Left kidney (tissue), 2 donors: ENCODE results near the gene ANKS3. TPM values are rescaled to one million over a fixed set of nuclear protein-coding genes. Genes with fewer than 3 reads are reported as not detected.

Experiments
- DNase-seq: peaks from one replicate; pipeline ENCODE4 v3.0.0-alpha.2; 2013
- polyA plus RNA-seq: library from polyadenylated mRNA; unstranded; fragments of 120-200 nt; gene quantifications from one replicate; pipeline ENCODE4 v1.2.1, GENCODE V29; 2013; ENCODE audit not compliant: insufficient read length

ANKS3 gene
- polyA plus RNA-seq, 1 donor: 32.4 TPM

DNA sequence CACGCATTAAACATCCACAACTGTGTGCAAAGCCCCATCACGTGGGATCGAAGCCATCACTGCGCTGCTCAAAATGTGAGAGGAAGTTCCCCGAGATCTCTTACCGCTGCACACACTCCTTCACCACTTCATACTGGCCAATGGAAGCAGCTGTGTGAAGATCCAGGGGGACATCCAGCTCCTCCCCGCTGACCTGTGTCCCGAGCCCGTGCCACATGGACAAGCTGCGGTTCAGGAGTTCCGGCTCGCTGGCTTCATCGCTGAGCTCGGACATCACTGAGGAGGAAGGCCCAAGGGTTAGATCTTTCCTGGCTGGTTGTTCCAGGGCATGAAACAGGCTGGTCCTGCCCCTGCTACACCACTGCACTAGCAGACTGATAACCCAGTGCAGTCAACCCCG is 4.2 kb downstream of the ANKS3 start:
- DNase-seq: no peak

- DNase-seq: no peak
Observed at GRCh38 chr16:4728676-4729075, 5.4 kb downstream of the ANKS3 start.

DNA sequence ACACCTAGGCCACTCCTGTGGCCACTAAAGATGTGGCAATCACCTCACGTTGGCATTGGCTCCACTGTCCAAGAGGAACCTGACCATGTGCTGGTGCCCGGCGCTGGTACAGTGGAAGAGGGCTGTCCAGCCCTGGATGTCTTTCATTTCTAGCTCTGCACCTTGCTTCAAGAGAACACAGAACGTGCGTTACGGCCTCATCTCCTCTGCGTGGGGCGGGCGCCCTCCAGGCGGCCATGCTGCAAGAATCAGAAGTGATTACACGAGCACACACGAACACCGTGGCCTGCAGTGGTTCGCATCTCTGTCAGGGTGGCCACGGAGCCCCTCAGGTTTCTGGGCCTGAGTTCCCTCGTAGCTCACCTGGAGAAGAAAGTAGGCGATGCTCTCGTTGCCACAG is 7.5 kb downstream of the ANKS3 start:
- no peak for DNase-seq

GRCh38 chr16:4724661-4725270 is 9.3 kb downstream of the ANKS3 start:
- DNase-seq: no peak

DNA sequence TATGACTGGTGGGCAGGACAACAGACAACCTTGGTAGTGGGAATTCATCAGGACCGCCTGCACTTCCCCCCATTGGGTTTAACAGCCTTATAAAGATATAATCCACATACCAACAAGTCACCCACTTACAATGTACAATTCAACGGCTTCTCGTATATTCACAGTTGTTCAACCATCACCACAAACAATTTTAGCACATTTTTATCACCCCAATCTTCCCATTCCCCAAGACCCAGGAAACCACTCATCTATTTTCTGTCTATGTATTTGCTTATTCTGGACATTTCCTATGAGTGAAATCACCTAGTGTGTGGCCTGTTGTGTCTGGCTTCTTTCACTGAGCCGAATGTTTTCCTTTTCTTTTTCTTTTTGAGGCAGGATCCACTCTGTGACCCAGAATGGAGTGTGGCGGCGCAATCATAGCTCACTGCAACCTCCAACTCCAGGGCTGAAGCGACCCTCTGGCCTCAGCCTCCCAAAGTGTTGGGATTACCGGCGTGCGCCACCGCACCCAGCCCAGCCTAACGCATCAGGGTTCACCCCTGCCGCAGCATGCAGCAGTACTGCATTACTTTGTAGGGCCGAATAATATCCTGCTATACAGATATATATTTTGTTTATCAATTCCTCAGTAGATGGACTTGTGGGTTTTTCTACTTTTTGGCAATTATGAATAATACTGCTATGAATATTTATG is 10.9 kb downstream of the ANKS3 start:
- no peak for DNase-seq

DNA sequence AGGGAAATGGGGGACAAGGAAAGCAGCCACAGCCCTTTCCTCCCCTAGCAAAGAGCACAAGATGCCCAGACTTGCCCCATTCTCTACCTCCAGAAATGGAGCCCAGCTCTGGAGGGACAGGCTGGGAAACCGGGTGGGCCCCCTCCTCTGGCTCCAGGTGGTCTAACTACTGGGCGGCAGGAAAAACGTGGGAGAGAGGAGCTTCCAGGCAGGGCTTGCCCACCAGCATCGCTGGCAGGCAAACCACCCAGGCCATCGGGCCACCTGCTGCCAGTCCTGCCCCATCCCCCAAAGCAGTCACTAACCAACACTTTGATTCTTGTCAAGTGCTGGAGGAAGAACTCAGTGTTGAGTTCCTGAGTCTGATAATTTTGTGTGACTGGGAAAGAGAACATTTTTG is 15.6 kb downstream of the ANKS3 start:
- no peak for DNase-seq

GRCh38 chr16:4714996-4715395 is 19.1 kb downstream of the ANKS3 start:
- no peak for DNase-seq

DNA sequence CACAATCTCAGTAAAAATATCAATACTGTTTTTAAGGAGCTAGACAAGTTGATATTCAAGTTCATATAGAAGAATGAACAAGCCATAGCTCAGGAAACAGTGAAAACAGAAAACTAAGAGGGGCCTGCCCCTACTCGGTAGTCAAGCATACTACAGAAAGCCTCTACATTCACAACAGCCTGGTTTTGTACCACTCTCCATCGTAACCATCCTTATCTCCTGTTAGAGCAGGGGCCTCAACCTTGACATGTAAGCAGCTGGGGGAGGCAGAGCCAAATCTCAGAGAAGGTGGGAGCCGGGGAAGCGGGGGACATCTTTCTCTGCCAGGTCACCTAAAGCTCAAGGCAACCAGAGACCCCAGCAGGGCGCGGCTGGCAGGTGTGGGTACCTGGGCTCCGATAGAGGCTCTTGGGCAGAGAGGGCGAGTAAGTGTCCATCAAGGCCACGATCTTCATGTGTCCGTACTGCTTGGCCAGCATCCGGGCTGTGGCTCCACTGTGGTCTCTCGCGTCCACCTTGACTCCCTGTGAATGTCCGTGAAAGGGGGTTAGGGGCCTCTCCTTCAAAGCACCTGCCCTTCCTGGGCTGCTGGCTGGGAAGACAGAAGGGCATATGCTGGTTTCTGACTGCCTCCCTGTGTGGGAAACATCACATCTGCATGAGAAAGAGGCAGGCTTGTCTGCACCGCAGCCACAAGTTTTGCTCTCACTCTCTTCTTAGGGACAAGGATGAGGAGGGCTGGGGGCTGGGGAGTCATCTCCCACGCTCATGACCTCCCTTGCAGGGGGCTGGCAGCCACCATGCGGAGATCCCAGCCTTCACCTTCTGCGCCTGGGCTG is 20.2 kb downstream of the ANKS3 start:
- no peak for DNase-seq

DNA sequence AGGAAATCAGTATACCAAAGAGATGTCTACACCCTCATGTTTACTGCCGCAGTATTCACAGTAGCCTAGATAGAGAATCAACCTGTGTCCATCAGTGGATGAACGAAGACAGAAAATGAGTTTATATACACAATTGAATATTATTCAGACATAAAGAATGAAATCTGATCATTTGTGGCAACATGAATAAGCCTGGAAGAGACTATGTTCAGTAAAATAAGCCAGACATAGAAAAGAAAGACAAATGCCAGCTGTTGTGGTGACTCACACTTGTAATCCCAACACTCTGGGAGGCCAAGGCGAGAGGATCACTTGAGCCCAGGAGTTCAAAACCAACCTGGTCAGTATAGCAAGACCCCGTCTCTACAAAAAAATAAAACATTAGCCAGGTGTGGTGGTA is 24.6 kb downstream of the ANKS3 start:
- DNase-seq: no peak

GRCh38 chr16:4706871-4707270 is 27.2 kb downstream of the ANKS3 start:
- DNase-seq: no peak

- no peak for DNase-seq
Observed at GRCh38 chr16:4704913-4705312, 29.2 kb downstream of the ANKS3 start.

DNA sequence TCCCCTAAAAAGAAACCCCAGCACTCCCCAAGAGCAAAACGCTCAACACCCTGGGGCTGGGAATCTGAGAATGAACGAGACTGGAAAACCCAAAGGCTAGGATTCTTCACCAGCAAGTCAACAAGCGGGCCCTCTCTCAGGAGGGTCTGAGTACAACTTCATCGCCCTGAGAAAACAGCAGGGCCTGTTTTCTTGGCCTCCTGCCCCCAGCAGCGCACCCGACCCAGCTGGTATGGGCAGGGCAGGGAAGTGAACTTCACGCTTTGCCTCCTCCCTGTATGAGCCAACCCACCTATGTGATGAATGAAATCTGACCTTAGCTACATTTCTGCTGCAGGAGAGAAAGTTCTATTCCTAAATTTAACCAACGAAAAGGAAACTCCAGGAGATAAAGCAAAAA is 29.6 kb downstream of the ANKS3 start:
- DNase-seq: no peak

- no peak for DNase-seq
Observed at GRCh38 chr16:4703906-4704305, 30.2 kb downstream of the ANKS3 start.

DNA sequence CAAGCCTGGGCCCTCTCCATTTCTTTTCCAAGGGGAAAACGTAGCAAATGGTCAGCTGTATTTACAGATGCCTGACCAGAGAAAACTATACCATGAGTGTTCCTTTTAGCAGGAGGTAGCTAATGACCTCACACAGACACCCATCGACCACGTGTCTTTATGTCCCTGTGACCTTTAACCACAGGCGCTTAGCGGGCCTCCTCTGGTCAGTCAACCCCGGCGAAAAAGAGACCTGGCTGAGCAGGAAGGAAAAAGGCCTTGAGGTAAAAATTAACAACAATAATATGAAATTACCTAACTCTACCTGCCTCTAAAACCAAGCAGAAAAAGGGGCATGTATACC is 31.6 kb downstream of the ANKS3 start:
- no peak for DNase-seq

DNA sequence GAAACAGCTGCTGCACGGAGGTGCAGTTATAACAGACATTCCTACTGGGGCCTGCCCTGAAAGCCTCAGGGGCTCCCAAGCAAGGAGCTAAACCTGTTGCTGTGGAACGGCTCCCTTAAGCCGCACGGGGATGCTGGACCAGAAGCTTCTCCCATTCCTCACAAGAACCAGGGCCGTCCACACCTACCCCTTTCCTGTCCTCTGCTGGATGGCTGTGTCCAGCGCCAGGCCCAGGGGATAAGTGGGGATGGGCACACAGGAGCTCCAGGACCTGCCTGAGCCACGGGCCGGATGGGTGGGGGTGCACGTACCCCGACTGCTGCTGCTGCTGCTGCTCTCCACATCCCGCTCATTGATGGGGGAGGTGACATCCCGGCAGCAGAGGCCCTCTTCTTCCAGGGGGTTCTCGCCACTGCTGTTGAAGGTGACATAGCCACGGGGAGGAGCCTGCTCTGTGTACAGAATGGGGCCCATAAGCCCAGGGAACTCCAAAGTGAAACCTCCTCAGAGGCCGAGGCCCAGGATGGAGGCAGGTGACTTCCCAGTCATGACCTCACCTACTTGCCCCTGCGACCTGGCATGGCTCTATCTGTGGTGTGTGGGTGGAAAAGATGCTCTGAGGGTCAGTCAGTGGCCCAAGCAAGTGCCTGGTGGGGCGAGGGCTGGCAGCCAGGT is 32.1 kb downstream of the ANKS3 start:
- DNase-seq: no peak

DNA sequence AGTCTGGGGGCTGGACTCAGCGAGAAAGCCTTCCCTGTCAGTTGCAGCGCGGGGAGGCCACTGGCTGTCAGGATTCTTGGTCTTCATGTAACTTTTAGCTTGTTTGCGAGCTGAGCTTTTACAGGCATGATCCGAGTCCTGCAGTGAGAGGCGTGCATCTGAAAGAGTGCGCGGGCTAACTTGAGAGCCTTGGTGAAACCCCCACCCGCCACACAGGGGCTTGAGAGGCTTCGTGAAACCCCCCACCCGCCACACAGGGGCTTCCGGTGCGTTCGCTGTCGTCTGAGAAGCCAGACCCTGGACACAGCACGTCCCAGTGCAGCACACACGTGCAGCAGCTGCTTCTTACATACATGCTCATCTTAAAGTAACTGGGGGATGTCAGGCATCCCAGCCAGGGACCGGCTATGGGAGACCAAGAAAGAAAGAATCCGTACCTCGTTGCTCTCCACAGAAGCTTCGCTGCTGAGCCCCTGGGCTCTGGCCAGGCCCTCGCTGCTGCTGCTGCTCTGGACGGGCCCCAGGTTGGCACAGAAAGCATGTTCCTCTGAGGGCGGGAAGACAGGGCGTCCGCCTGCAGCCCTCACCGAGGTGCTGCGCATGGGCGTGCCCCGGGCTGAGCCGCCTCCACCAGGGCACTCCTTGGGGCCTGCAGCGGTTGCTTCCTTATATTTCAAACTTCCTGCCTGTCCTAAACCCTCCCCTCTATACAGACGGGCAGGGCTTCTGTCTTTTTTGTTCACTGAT is 32.9 kb downstream of the ANKS3 start:
- DNase-seq: no peak

DNA sequence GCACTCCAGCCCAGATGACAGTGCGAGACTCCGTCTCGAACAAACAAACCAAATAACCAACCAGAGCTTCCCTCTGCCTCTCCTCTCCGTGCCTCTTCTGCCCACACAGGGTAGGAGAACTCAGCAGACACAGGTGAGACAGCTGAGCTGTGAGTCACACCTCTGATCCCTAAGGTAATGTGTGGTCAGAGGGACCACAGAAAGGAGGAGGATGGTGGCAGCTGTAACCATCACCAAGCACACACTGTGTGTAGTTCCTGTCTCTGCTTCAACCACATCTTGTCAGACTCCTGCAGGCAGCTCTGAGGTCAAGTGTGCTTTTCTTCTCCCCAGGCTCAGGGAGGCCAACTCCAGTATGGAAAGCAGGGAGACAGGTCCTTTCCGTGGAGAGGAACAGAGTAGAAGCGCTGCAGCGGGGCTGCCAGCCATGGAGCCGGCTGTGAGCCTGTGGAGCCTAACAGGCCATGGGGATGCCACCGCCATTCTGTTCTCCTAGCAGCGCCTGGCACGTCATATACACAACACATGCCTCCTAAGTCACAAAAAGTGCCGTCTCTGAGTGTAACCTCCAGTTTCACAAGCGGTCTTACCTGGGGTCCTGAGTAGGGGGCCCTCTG is 33.6 kb downstream of the ANKS3 start:
- DNase-seq: no peak

- DNase-seq: no peak
Observed at GRCh38 chr16:4699046-4699556, 35.0 kb downstream of the ANKS3 start.

DNA sequence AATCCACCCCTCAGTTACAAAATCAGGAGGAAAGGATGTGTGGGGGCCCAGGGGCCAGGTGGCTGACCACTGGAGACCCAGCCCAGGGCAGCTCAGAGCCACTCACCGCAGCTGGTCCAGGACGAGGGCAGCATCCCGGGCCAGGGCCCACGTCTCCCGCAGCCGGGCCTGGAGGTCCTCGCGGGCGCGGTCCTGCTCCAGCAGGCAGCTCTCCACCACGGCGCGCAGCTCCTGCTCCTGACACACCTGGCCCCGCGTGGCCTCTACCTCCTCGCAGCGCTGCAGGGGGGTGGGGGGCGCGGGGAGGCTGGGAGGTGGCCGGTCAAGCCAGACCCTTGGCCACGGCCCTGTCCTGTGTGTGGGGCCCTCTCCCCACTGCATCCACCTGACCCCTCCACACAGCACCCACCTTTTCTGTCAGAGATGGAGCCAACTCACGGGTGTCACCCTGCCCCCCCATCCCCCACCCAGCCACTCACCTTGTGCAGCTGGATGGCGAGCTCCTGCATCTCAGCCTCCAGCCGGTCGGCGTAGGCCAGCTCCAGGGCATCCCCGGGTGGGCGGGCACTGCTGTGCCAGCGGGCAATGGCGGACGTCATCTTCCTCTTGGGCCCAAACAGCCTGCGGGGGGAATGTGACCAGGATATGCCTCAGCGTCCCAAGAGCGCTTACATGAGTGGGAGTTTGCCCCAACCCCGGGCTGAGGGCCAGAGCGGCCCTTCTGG is 35.6 kb downstream of the ANKS3 start:
- no peak for DNase-seq

GRCh38 chr16:4697848-4698291 is 36.2 kb downstream of the ANKS3 start:
- DNase-seq: no peak
